Activated naive CD8-positive, alpha-beta T cell treated with anti-CD3 and anti-CD28 coated beads for 36 hours (primary cell): ENCODE results near the gene RASSF3. TPM values are rescaled to one million over a fixed set of nuclear protein-coding genes. Genes with fewer than 3 reads are reported as not detected.
A peak's percentile ranks its signal among the peaks of the same experiment; 100 is the strongest.
"Not testable (repeated sequence)": the region's sequence is repeated elsewhere in the genome, so short reads cannot be mapped to it uniquely, and the experiment has no call there.

Experiments used
- DNase-seq: peaks from one replicate; pipeline ENCODE4 v3.0.0; 2021
- H3K27ac Mint-ChIP-seq: one replicate; pipeline ENCODE4 v1.8.0; 2022; ENCODE audit warnings: mild to moderate bottlenecking, moderate library complexity, mixed read lengths
- H3K27me3 Mint-ChIP-seq: one replicate; pipeline ENCODE4 v1.8.0; 2022; ENCODE audit warnings: mild to moderate bottlenecking, mixed read lengths
- H3K36me3 Mint-ChIP-seq: one replicate; pipeline ENCODE4 v1.8.0; 2021; ENCODE audit warnings: mild to moderate bottlenecking, mixed read lengths
- H3K4me1 Mint-ChIP-seq: one replicate; pipeline ENCODE4 v1.8.0; 2021; ENCODE audit warnings: mixed read lengths
- H3K4me3 Mint-ChIP-seq: one replicate; pipeline ENCODE4 v1.8.0; 2022; ENCODE audit warnings: mild to moderate bottlenecking, moderate library complexity, mixed read lengths
- H3K9me3 Mint-ChIP-seq: one replicate; pipeline ENCODE4 v1.8.0; 2022; ENCODE audit warnings: mixed read lengths
- total RNA-seq, 2 experiments: library from RNA; stranded (reverse); gene quantifications; one replicate each; pipeline ENCODE4 v1.2.3, GENCODE V29; 2021

The RASSF3 gene
- total RNA-seq, 2 experiments from 2014 or later = 48.0 to 51.0 TPM

GRCh38 chr12:64582862-64583261 lies 27.4 kb upstream of the RASSF3 start:
- Mint-ChIP-seq H3K27me3 (no peaks in the 10 kb centered on the region), H3K36me3 (no peaks in the 10 kb centered on the region), H3K4me1 (peaks cover 26% of the 10 kb centered on the region), H3K4me3 (peak overlapping the region; percentile 7), H3K9me3 (no peaks in the 10 kb centered on the region), H3K27ac (peak overlapping the region; percentile 54)
- no peak for DNase-seq

- peak overlapping the region; percentile 59 for H3K4me3 Mint-ChIP-seq
- not testable (repeated sequence) for H3K36me3 Mint-ChIP-seq, H3K27me3 Mint-ChIP-seq, DNase-seq, H3K9me3 Mint-ChIP-seq
- H3K4me1 Mint-ChIP-seq = peaks cover 26% of the 10 kb centered on the region
- H3K27ac Mint-ChIP-seq = peak overlapping the region; percentile 54
These were observed 26.9 kb upstream of the RASSF3 start for GRCh38 chr12:64583395-64583770.

- Mint-ChIP-seq H3K27ac (peak overlapping the region; percentile 52), H3K36me3 (no peaks in the 10 kb centered on the region), H3K4me3 (peak overlapping the region; percentile 59), H3K4me1 (peaks cover 26% of the 10 kb centered on the region), H3K27me3 (no peaks in the 10 kb centered on the region), H3K9me3 (no peaks in the 10 kb centered on the region)
- DNase-seq = no peak
These were observed 26.4 kb upstream of the RASSF3 start for GRCh38 chr12:64583771-64584421.

GRCh38 chr12:64585104-64585503 lies 25.2 kb upstream of the RASSF3 start:
- H3K36me3 Mint-ChIP-seq = no peaks in the 10 kb centered on the region
- no peaks in the 10 kb centered on the region for H3K9me3 Mint-ChIP-seq
- DNase-seq = no peak
- peaks cover 26% of the 10 kb centered on the region for H3K4me1 Mint-ChIP-seq
- no peak overlapping the region for H3K27ac Mint-ChIP-seq
- H3K4me3 Mint-ChIP-seq = no peak overlapping the region
- no peaks in the 10 kb centered on the region for H3K27me3 Mint-ChIP-seq

- H3K36me3 Mint-ChIP-seq = no peaks in the 10 kb centered on the region
- H3K4me1 Mint-ChIP-seq = peaks cover 25% of the 10 kb centered on the region
- no peak for DNase-seq
- H3K27me3 Mint-ChIP-seq = no peaks in the 10 kb centered on the region
- H3K9me3 Mint-ChIP-seq = no peaks in the 10 kb centered on the region
- H3K4me3 Mint-ChIP-seq = no peak overlapping the region
- H3K27ac Mint-ChIP-seq = no peak overlapping the region
These were observed 22.8 kb upstream of the RASSF3 start for GRCh38 chr12:64587447-64587846.

GRCh38 chr12:64590183-64590582 lies 20.1 kb upstream of the RASSF3 start:
- Mint-ChIP-seq H3K4me3 (no peak overlapping the region), H3K27me3 (no peaks in the 10 kb centered on the region), H3K9me3 (no peaks in the 10 kb centered on the region), H3K36me3 (no peaks in the 10 kb centered on the region), H3K4me1 (peaks cover 3% of the 10 kb centered on the region), H3K27ac (no peak overlapping the region)
- DNase-seq = no peak

GRCh38 chr12:64595863-64596793 lies 14.2 kb upstream of the RASSF3 start:
- H3K36me3 Mint-ChIP-seq = peaks cover 2% of the 10 kb centered on the region
- no peak for DNase-seq
- no peak overlapping the region for H3K27ac Mint-ChIP-seq
- peaks cover 23% of the 10 kb centered on the region for H3K4me1 Mint-ChIP-seq
- no peaks in the 10 kb centered on the region for H3K9me3 Mint-ChIP-seq
- no peaks in the 10 kb centered on the region for H3K27me3 Mint-ChIP-seq
- H3K4me3 Mint-ChIP-seq = no peak overlapping the region

GRCh38 chr12:64598831-64599230 lies 11.5 kb upstream of the RASSF3 start:
- no peak overlapping the region for H3K27ac Mint-ChIP-seq
- H3K4me3 Mint-ChIP-seq = no peak overlapping the region
- no peaks in the 10 kb centered on the region for H3K9me3 Mint-ChIP-seq

GRCh38 chr12:64600164-64600561 lies 10.1 kb upstream of the RASSF3 start:
- Mint-ChIP-seq H3K4me1 (peaks cover 23% of the 10 kb centered on the region), H3K36me3 (peaks cover 2% of the 10 kb centered on the region), H3K27ac (no peak overlapping the region), H3K9me3 (no peaks in the 10 kb centered on the region), H3K4me3 (no peak overlapping the region), H3K27me3 (no peaks in the 10 kb centered on the region)
- no peak for DNase-seq

More at GRCh38 chr12:64598831-64599230, 11.5 kb upstream of the RASSF3 start:
- no peak for DNase-seq
- Mint-ChIP-seq H3K36me3 (peaks cover 2% of the 10 kb centered on the region), H3K4me1 (peaks cover 23% of the 10 kb centered on the region), H3K27me3 (no peaks in the 10 kb centered on the region)

GRCh38 chr12:64603183-64603841 lies 7.0 kb upstream of the RASSF3 start:
- no peaks in the 10 kb centered on the region for H3K27me3 Mint-ChIP-seq

GRCh38 chr12:64608901-64609535 lies 1.3 kb upstream of the RASSF3 start:
- peak overlapping the region; percentile 88 for H3K4me3 Mint-ChIP-seq
- peak; percentile 28 for DNase-seq
- peaks cover 29% of the 10 kb centered on the region for H3K4me1 Mint-ChIP-seq
- peaks cover 18% of the 10 kb centered on the region for H3K36me3 Mint-ChIP-seq
- H3K27ac Mint-ChIP-seq = peak overlapping the region; percentile 93
- no peaks in the 10 kb centered on the region for H3K9me3 Mint-ChIP-seq
- H3K27me3 Mint-ChIP-seq = no peaks in the 10 kb centered on the region

More at GRCh38 chr12:64603183-64603841, 7.0 kb upstream of the RASSF3 start:
- Mint-ChIP-seq H3K9me3 (no peaks in the 10 kb centered on the region), H3K4me3 (no peak overlapping the region), H3K36me3 (no peaks in the 10 kb centered on the region), H3K4me1 (peaks cover 14% of the 10 kb centered on the region), H3K27ac (no peak overlapping the region)
- DNase-seq = no peak

GRCh38 chr12:64609536-64610078 lies 688 bp upstream of the RASSF3 start:
- H3K4me1 Mint-ChIP-seq = peaks cover 32% of the 10 kb centered on the region
- peak overlapping the region; percentile 88 for H3K4me3 Mint-ChIP-seq
- no peaks in the 10 kb centered on the region for H3K27me3 Mint-ChIP-seq
- H3K9me3 Mint-ChIP-seq = no peaks in the 10 kb centered on the region
- DNase-seq = no peak
- H3K36me3 Mint-ChIP-seq = peaks cover 22% of the 10 kb centered on the region
- H3K27ac Mint-ChIP-seq = peak overlapping the region; percentile 93

- Mint-ChIP-seq H3K9me3 (no peaks in the 10 kb centered on the region), H3K4me3 (peak overlapping the region; percentile 94), H3K27me3 (no peaks in the 10 kb centered on the region), H3K27ac (peak overlapping the region; percentile 92), H3K36me3 (peaks cover 33% of the 10 kb centered on the region), H3K4me1 (peaks cover 41% of the 10 kb centered on the region)
- DNase-seq = peak; percentile 81
These were observed 505 bp downstream of the RASSF3 start for GRCh38 chr12:64610660-64611340.
